SK-N-SH (cell line): ENCODE data around the gene MIEN1. TPM values are rescaled to one million over a fixed set of nuclear protein-coding genes. Genes with fewer than 3 reads are reported as not detected.

ENCODE experiments used
- CTCF ChIA-PET: fragments of 300-600, 350-600 bp; formaldehyde crosslinking; extraction: SDS; loops from one replicate; lab custom pipeline; 2021; lab: Yijun Ruan, JAX
- POLR2A ChIA-PET: fragments of 350-600 bp; sonication (Branson Sonifier 250); formaldehyde crosslinking; extraction: SDS; loops from one replicate; lab custom pipeline; 2020; ENCODE audit warnings: antibody characterized with exemption, inconsistent platforms; lab: Yijun Ruan, JAX
- DNase-seq: peaks from one replicate; pipeline ENCODE4 v3.0.0; 2012
- H2AFZ ChIP-seq: fragments of 200-600 bp; sonication (generic); 2 replicates; pipeline ENCODE4 v1.8.1; 2016; ENCODE audit warnings: antibody characterized with exemption, mild to moderate bottlenecking, low read depth
- H3F3A ChIP-seq: fragments of 200-600 bp; sonication (generic); replicated peaks from 2 replicates; pipeline ENCODE3; 2016; ENCODE audit warnings: antibody characterized with exemption, mild to moderate bottlenecking; ENCODE audit not compliant: insufficient read depth
- H3K27ac ChIP-seq, 2 experiments: fragments of 200-500 bp in 1 of 2; fragments of 200-600 bp in 1 of 2; sonication (Bioruptor generic) in 1 of 2; sonication (generic), shearing (Covaris generic) in 1 of 2; 2 replicates each; pipeline versions ENCODE4 v1.5.1 to v1.6.1; 2014 to 2016; ENCODE audit warnings: low read depth in 2 of 2, inconsistent platforms in 1 of 2, low read length in 1 of 2, mild to moderate bottlenecking in 1 of 2, mixed read lengths in 1 of 2
- H3K27me3 ChIP-seq: fragments of 200-600 bp; sonication (generic), shearing (Covaris generic); 2 replicates; pipeline ENCODE4 v1.6.1; 2016; ENCODE audit warnings: mixed run types; ENCODE audit not compliant: insufficient read depth
- H3K36me3 ChIP-seq, 2 experiments: fragments of 200-500 bp in 1 of 2; fragments of 200-600 bp in 1 of 2; sonication (Bioruptor generic) in 1 of 2; sonication (generic) in 1 of 2; replicated peaks in 1 of 2; 2 replicates each; pipeline versions ENCODE3 to v1.5.1; 2014 to 2016; ENCODE audit warnings: low read length in 1 of 2, mild to moderate bottlenecking in 1 of 2; ENCODE audit not compliant: insufficient read depth in 2 of 2, control insufficient read depth in 1 of 2
- H3K4me1 ChIP-seq, 2 experiments: fragments of 200-500 bp in 1 of 2; fragments of 200-600 bp in 1 of 2; sonication (Bioruptor generic) in 1 of 2; sonication (generic), shearing (Covaris generic) in 1 of 2; 2 replicates each; pipeline versions ENCODE4 v1.5.1 to v1.6.1; 2014 to 2016; ENCODE audit warnings: low read depth in 1 of 2, low read length in 1 of 2, mixed run types in 1 of 2; ENCODE audit not compliant: insufficient read depth in 2 of 2, control insufficient read depth in 1 of 2
- H3K4me2 ChIP-seq: fragments of 200-600 bp; sonication (generic), shearing (Covaris generic); 2 replicates; pipeline ENCODE4 v1.6.1; 2017; ENCODE audit warnings: mixed run types
- H3K4me3 ChIP-seq, 2 experiments: fragments of 200-500 bp in 1 of 2; fragments of 200-600 bp in 1 of 2; sonication (Bioruptor generic) in 1 of 2; sonication (generic), shearing (Covaris generic) in 1 of 2; 2 replicates each; pipeline versions ENCODE4 v1.5.1 to v1.8.1; 2014 to 2016; ENCODE audit warnings: low read depth in 2 of 2, inconsistent platforms in 1 of 2, low read length in 1 of 2, mild to moderate bottlenecking in 1 of 2, mixed read lengths in 1 of 2, moderate library complexity in 1 of 2
- H3K79me2 ChIP-seq: fragments of 200-600 bp; sonication (generic); 2 replicates; pipeline ENCODE4 v1.8.1; 2017; ENCODE audit warnings: mild to moderate bottlenecking; ENCODE audit not compliant: insufficient read depth
- H3K9ac ChIP-seq: fragments of 200-600 bp; sonication (generic); 2 replicates; pipeline ENCODE4 v1.6.1; 2017; ENCODE audit warnings: mixed run types
- H3K9me2 ChIP-seq: fragments of 200-600 bp; sonication (generic); 2 replicates; pipeline ENCODE4 v1.6.1; 2017; ENCODE audit warnings: mixed run types
- H3K9me3 ChIP-seq: fragments of 200-600 bp; sonication (generic); 2 replicates; pipeline ENCODE4 v1.6.1; 2017; ENCODE audit warnings: mixed run types, mild to moderate bottlenecking, moderate library complexity
- H4K20me1 ChIP-seq: fragments of 200-600 bp; sonication (generic); 2 replicates; pipeline ENCODE4 v1.6.1; 2017; ENCODE audit warnings: mild to moderate bottlenecking, mixed run types; ENCODE audit not compliant: insufficient read depth
- CHD2 ChIP-seq: fragments of 150-350 bp; IDR thresholded peaks from 2 replicates; pipeline ENCODE4 v1.6.1; 2018; ENCODE audit warnings: low read length; ENCODE audit not compliant: partially characterized antibody
- CTCF ChIP-seq: fragments of 200-600 bp; sonication (generic); IDR thresholded peaks from 2 replicates; pipeline ENCODE4 v1.6.1; 2017; ENCODE audit warnings: antibody characterized with exemption, mild to moderate bottlenecking, moderate library complexity
- ELF1 ChIP-seq: IDR thresholded peaks from 2 replicates; pipeline ENCODE4 v1.4.0; 2012
- EP300 ChIP-seq, 2 experiments: IDR thresholded peaks; 2 replicates each; pipeline versions ENCODE4 v1.4.0 to v1.6.1; 2012; ENCODE audit warnings: borderline replicate concordance in 1 of 2, low read depth in 1 of 2, low read length in 1 of 2
- FOXM1 ChIP-seq: IDR thresholded peaks from 2 replicates; pipeline ENCODE4 v1.4.0; 2012; ENCODE audit warnings: low read depth, mild to moderate bottlenecking
- MEF2A ChIP-seq: IDR thresholded peaks from 2 replicates; pipeline ENCODE4 v1.4.0; 2012; ENCODE audit warnings: low read depth, borderline replicate concordance
- MXI1 ChIP-seq: IDR thresholded peaks from 2 replicates; pipeline ENCODE4 v1.6.1; 2012; ENCODE audit warnings: mild to moderate bottlenecking, low read depth, low read length, improper control_type of control experiment
- RFX5 ChIP-seq: IDR thresholded peaks from 2 replicates; pipeline ENCODE4 v1.6.1; 2012; ENCODE audit warnings: mild to moderate bottlenecking, improper control_type of control experiment, low read length
- RXRA ChIP-seq: IDR thresholded peaks from 2 replicates; pipeline ENCODE4 v1.4.0; 2012; ENCODE audit warnings: low read depth, mild to moderate bottlenecking, borderline replicate concordance
- SMC3 ChIP-seq: IDR thresholded peaks from 2 replicates; pipeline ENCODE4 v1.6.1; 2012; ENCODE audit warnings: low read depth, low read length, improper control_type of control experiment
- YY1 ChIP-seq: IDR thresholded peaks from 2 replicates; pipeline ENCODE4 v1.4.0; 2012; ENCODE audit warnings: low read depth, mild to moderate bottlenecking
- WGBS: methylation state at CpG from one replicate; pipeline ENCODE4 v1.1.6; 2017; ENCODE audit warnings: low lambda C conversion rate; 5-methylcytosine and 5-hydroxymethylcytosine counted together
- polyA plus RNA-seq, 3 experiments: library from polyadenylated mRNA; depleted of rRNA; stranded (reverse); fragments of >200 nt; gene quantifications; 2 replicates each; pipeline ENCODE4 v1.2.3, GENCODE V29; 2012
- TF ChIP-seq, protein P1 (sequence below): fragments of 150-350 bp; IDR thresholded peaks from 2 replicates; pipeline ENCODE4 v1.6.1; 2016; ENCODE audit warnings: mild to moderate bottlenecking, low read depth, low read length

Gene MIEN1
- polyA plus RNA-seq, 1 of the 3 experiments (the other 2 are of a cell fraction): 100 TPM

DNA sequence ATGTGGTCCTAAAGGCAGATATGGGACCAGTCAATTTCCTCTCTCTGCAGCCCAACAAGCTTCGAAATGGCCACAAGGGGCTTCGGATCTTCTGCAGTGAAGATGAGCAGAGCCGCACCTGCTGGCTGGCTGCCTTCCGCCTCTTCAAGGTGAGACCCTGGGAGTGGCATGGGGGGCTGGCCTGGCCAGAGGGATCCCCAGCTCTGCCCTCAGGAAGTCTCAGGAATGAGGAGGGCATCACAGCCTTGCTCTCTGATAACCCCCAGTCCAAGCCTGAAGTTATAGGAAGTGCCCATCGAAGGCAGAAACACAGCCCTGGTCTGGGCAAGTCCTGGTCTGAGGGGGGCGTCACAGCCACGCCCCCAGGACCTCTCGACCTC is 14.5 kb upstream of the MIEN1 start:
- Histone ChIP-seq H3K4me3 (no peak overlapping the region), H2AFZ (no peak overlapping the region)
- CTCF ChIA-PET: interaction anchor here (0.8 to 2.9 kb wide), 4 partner anchors 15 to 122 kb away, joined by 3 to 23 read pairs (median 5); partner anchors contain the start of gene MIEN1
- TF ChIP-seq CTCF (0 out of 2 replicates have a peak, but pooled peaks have one; percentile 8), RXRA (no peak)
- TF ChIP-seq, all 33 proteins: peak for 1
- Histone ChIP-seq H3K27ac (no peak overlapping the region), H3K4me2 (no peak overlapping the region), H3K79me2 (no peaks in the 10 kb centered on the region), H3K4me1 (no peaks in the 10 kb centered on the region), H4K20me1 (no peaks in the 10 kb centered on the region), H3F3A (no peaks in the 10 kb centered on the region), H3K27me3 (0 out of 2 replicates have a peak, but pooled peaks cover 7% of the 10 kb centered on the region), H3K9me3 (no peaks in the 10 kb centered on the region), H3K36me3 (no peaks in the 10 kb centered on the region), H3K9me2 (no peaks in the 10 kb centered on the region), H3K9ac (no peak overlapping the region)
- POLR2A ChIA-PET: no interaction called here
- no peak for DNase-seq
- no CpG with 5 or more reads among the region's 8 CpGs for WGBS

DNA sequence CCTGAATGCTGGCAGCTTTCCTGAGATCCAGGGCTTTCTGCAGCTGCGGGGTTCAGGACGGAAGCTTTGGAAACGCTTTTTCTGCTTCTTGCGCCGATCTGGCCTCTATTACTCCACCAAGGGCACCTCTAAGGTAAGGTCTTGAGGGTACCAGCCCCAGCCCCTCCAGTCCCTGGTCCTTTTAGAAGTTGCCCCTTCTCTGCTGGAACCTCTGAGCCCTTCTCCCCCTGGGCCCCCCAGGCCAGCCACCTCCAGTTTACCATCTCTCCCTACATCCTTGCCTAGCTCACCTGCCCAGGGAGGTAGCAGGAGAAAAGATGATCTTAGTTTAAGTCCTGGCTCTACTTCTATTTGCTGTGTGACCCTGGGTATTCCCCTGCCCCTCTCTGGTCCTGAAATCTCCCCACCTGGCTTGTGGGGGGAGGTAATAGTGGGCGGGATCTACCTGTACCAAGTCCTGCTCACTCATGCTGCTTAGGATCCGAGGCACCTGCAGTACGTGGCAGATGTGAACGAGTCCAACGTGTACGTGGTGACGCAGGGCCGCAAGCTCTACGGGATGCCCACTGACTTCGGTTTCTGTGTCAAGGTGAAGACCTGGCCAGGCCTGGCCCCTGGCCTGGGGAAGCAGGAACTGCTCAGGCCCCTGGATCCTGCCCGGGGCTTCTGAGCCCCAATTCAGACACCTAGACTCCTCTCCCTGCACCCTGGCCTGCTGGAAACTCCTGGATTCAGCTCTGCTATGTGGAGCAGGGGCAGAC is 13.9 kb upstream of the MIEN1 start:
- H2AFZ ChIP-seq: no peak overlapping the region
- no peaks in the 10 kb centered on the region for H3K36me3 ChIP-seq
- no peak overlapping the region for H3K4me3 ChIP-seq
- no peaks in the 10 kb centered on the region for H3K4me1 ChIP-seq
- H3K79me2 ChIP-seq: no peaks in the 10 kb centered on the region
- TF ChIP-seq EP300 (IDR thresholded peaks at IDR 0.05; ENCODE audit: borderline replicate concordance in 1 of 2, low read depth in 1 of 2, low read length in 1 of 2) (no peak), CHD2 (no peak), FOXM1 (no peak), MXI1 (no peak), RFX5 (no peak), YY1 (no peak), ELF1 (no peak), MEF2A (no peak), SMC3 (no peak)
- TF ChIP-seq, protein P1, sequence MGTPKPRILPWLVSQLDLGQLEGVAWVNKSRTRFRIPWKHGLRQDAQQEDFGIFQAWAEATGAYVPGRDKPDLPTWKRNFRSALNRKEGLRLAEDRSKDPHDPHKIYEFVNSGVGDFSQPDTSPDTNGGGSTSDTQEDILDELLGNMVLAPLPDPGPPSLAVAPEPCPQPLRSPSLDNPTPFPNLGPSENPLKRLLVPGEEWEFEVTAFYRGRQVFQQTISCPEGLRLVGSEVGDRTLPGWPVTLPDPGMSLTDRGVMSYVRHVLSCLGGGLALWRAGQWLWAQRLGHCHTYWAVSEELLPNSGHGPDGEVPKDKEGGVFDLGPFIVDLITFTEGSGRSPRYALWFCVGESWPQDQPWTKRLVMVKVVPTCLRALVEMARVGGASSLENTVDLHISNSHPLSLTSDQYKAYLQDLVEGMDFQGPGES: no peak
- POLR2A ChIA-PET: no interaction called here
- H4K20me1 ChIP-seq: no peaks in the 10 kb centered on the region
- H3K27ac ChIP-seq: no peak overlapping the region
- no peaks in the 10 kb centered on the region for H3K9me3 ChIP-seq
- H3K9me2 ChIP-seq: no peaks in the 10 kb centered on the region
- 0 out of 2 replicates have a peak, but pooled peaks cover 7% of the 10 kb centered on the region for H3K27me3 ChIP-seq
- no peak overlapping the region for H3K4me2 ChIP-seq
- CTCF ChIA-PET: interaction anchor here (0.8 to 2.9 kb wide), 5 partner anchors 14 to 123 kb away, joined by 3 to 23 read pairs (median 5); partner anchors contain the start of gene MIEN1
- no peak overlapping the region for H3K9ac ChIP-seq
- no peak for DNase-seq
- H3F3A ChIP-seq: no peaks in the 10 kb centered on the region
- 68% methylated on average over 13 of the region's 16 CpGs for WGBS
